CD14-positive monocyte (primary cell): ENCODE data around the gene SPATA33. TPM values are rescaled to one million over a fixed set of nuclear protein-coding genes. Genes with fewer than 3 reads are reported as not detected.
A peak's percentile ranks its signal among the peaks of the same experiment; 100 is the strongest.

Source experiments
- DNase-seq, 3 donors: peaks; one replicate each; pipeline ENCODE4 v3.0.0-alpha.2; 2011 to 2022
- H2AFZ ChIP-seq: 2 replicates; pipeline ENCODE4 v1.6.0; 2012; ENCODE audit warnings: mild to moderate bottlenecking, low read depth, low read length, inconsistent platforms; ENCODE audit not compliant: insufficient read depth, poor library complexity, severe bottlenecking
- H3K27ac ChIP-seq, 2 donors: 1 replicate in 1 of 2; 2 replicates in 1 of 2; pipeline ENCODE4 v1.5.1; 2012 to 2013; ENCODE audit warnings: low read length in 2 of 2, control low read depth in 1 of 2, inconsistent platforms in 1 of 2, low read depth in 1 of 2, mild to moderate bottlenecking in 1 of 2
- H3K27me3 ChIP-seq, 2 donors: one replicate each; pipeline versions ENCODE4 v1.6.0 to v1.6.1; 2011 to 2013; ENCODE audit warnings: low read length in 2 of 2; ENCODE audit not compliant: control insufficient read depth in 2 of 2, insufficient read depth in 2 of 2
- H3K36me3 ChIP-seq, 2 donors: replicated peaks in 1 of 2; 1 replicate in 1 of 2; 2 replicates in 1 of 2; pipeline versions ENCODE4 v1.5.1 to v1.6.1; 2012 to 2013; ENCODE audit warnings: low read length in 2 of 2, control low read depth in 1 of 2, inconsistent platforms in 1 of 2, mild to moderate bottlenecking in 1 of 2; ENCODE audit not compliant: insufficient read depth in 2 of 2, control insufficient read depth in 1 of 2
- H3K4me1 ChIP-seq, 2 donors: 1 replicate in 1 of 2; 2 replicates in 1 of 2; pipeline versions ENCODE4 v1.5.1 to v1.6.1; 2012 to 2013; ENCODE audit warnings: low read length in 2 of 2, control low read depth in 1 of 2, inconsistent platforms in 1 of 2, mild to moderate bottlenecking in 1 of 2, moderate library complexity in 1 of 2; ENCODE audit not compliant: insufficient read depth in 2 of 2, control insufficient read depth in 1 of 2
- H3K4me2 ChIP-seq: replicated peaks from 2 replicates; pipeline ENCODE3; 2012; ENCODE audit warnings: low read length, moderate library complexity, mild to moderate bottlenecking; ENCODE audit not compliant: poor library complexity, severe bottlenecking; ENCODE audit errors: extremely low read depth
- H3K4me3 ChIP-seq, 3 experiments: fragments of 200-600 bp in 1 of 3; sonication (generic) in 1 of 3; replicated peaks in 1 of 3; 1 replicate in 2 of 3; 2 replicates in 1 of 3; pipeline ENCODE4 v1.5.1; 2011 to 2013; ENCODE audit warnings: low read length in 3 of 3, mild to moderate bottlenecking in 3 of 3, control low read depth in 2 of 3, low read depth in 2 of 3, inconsistent platforms in 1 of 3, moderate library complexity in 1 of 3
- H3K79me2 ChIP-seq: 2 replicates; pipeline ENCODE4 v1.6.0; 2012; ENCODE audit warnings: mild to moderate bottlenecking, control low read depth, inconsistent platforms, low read length, moderate library complexity; ENCODE audit not compliant: insufficient read depth
- H3K9ac ChIP-seq: 2 replicates; pipeline ENCODE4 v1.6.0; 2017; ENCODE audit warnings: low read length, mild to moderate bottlenecking; ENCODE audit not compliant: insufficient read depth, poor library complexity, severe bottlenecking
- H3K9me3 ChIP-seq, 2 donors: replicated peaks in 1 of 2; 1 replicate in 1 of 2; 2 replicates in 1 of 2; pipeline versions ENCODE4 v1.5.1 to v1.6.1; 2012 to 2013; ENCODE audit warnings: low read length in 2 of 2, control low read depth in 1 of 2; ENCODE audit not compliant: control insufficient read depth in 1 of 2, insufficient read depth in 1 of 2
- H4K20me1 ChIP-seq: 2 replicates; pipeline ENCODE4 v1.6.0; 2012; ENCODE audit warnings: mild to moderate bottlenecking, low read length, control low read depth, moderate library complexity; ENCODE audit not compliant: insufficient read depth
- H3K27ac Mint-ChIP-seq, 7 donors: one replicate each; pipeline ENCODE4 v1.8.0; 2020; ENCODE audit warnings: mild to moderate bottlenecking in 7 of 7, mixed read lengths in 7 of 7, moderate library complexity in 6 of 7, inconsistent platforms in 2 of 7
- H3K27me3 Mint-ChIP-seq, 3 donors: one replicate each; pipeline ENCODE4 v1.8.0; 2021 to 2022; ENCODE audit warnings: low read depth in 3 of 3, mild to moderate bottlenecking in 3 of 3, mixed read lengths in 3 of 3, moderate library complexity in 3 of 3, inconsistent platforms in 1 of 3
- H3K36me3 Mint-ChIP-seq, 2 donors: one replicate each; pipeline ENCODE4 v1.8.0; 2020; ENCODE audit warnings: mixed read lengths in 2 of 2, inconsistent platforms in 1 of 2, mild to moderate bottlenecking in 1 of 2
- H3K4me1 Mint-ChIP-seq: one replicate; pipeline ENCODE4 v1.8.0; 2020; ENCODE audit warnings: mild to moderate bottlenecking, mixed read lengths
- H3K4me3 Mint-ChIP-seq, 2 donors: one replicate each; pipeline ENCODE4 v1.8.0; 2020; ENCODE audit warnings: mild to moderate bottlenecking in 2 of 2, mixed read lengths in 2 of 2, moderate library complexity in 1 of 2
- H3K9me3 Mint-ChIP-seq, 7 donors: one replicate each; pipeline ENCODE4 v1.8.0; 2020 to 2022; ENCODE audit warnings: mixed read lengths in 7 of 7, mild to moderate bottlenecking in 6 of 7, moderate library complexity in 6 of 7, inconsistent platforms in 2 of 7
- WGBS: methylation state at CpG from one replicate; pipeline ENCODE4 v1.1.5; 2013; ENCODE audit warnings: missing lambda C conversion rate; ENCODE audit not compliant: insufficient coverage; 5-methylcytosine and 5-hydroxymethylcytosine counted together
- intact Hi-C, 2 donors: fragments of 100-400 bp; cut with micrococcal nuclease; formaldehyde crosslinking; loops; one replicate each; pipeline versions ENCODE4 v1.15.0 to v1.15.1; 2023
- polyA plus RNA-seq, 3 donors: library from polyadenylated mRNA; depleted of rRNA in 1 of 3; unstranded in 2 of 3; stranded (reverse) in 1 of 3; fragments of 300-500 nt in 2 of 3; fragments of >200 nt in 1 of 3; fragmentation: Illumina TruSeq in 2 of 3; gene quantifications; 1 replicate in 2 of 3; 2 replicates in 1 of 3; pipeline ENCODE4 v1.2.3, GENCODE V29; 2012 to 2021
- TF ChIP-seq, protein P1 (sequence below): fragments of 200-600 bp; IDR thresholded peaks from one replicate; pipeline ENCODE4 v1.8.0; 2022; ENCODE audit warnings: antibody characterized with exemption, mild to moderate bottlenecking

The SPATA33 gene
- polyA plus RNA-seq, 3 donors, result 1.4 to 3.5 (median 1.8) TPM

GRCh38 chr16:89691986-89692569 lies 34.4 kb downstream of the SPATA33 start:
- intact Hi-C loops, result no loop called here
- 98% methylated on average over 13 of the region's 13 CpGs for WGBS

DNA sequence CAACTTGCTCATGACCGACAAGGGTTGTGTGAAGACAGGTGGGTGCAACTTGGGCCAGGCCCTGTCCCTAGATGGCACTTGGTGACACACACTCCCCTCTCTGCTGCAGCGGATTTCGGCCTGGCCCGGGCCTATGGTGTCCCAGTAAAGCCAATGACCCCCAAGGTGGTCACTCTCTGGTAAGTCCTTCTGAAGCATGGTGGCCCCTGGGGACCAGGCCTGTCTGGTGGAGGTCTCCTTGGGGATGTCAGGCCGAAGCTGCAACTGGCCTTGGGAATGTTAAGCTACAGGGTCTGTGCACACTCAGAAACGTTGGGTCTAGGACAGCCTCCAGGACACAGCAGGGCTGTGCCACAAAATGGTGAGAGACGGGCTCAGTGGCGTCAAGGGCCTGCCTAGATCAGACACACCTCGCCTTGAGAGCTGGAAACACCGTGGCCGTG lies 35.7 kb downstream of the SPATA33 start:
- peaks cover 0 to 3% (median 2%) of the 10 kb centered on the region in 3 donors for H3K27me3 Mint-ChIP-seq
- H3K4me3 Mint-ChIP-seq, result no peak overlapping the region
- Histone ChIP-seq H3K27ac (no peak overlapping the region), H3K9ac (no peak overlapping the region), H3K4me3 (no peak overlapping the region), H2AFZ (no peak overlapping the region), H3K79me2 (peaks cover 10% of the 10 kb centered on the region), H3K36me3 (peaks cover 57 to 73% of the 10 kb centered on the region in 2 donors), H3K27me3 (no peaks in the 10 kb centered on the region), H3K4me2 (no peak overlapping the region), H3K4me1 (no peaks in the 10 kb centered on the region), H3K9me3 (no peaks in the 10 kb centered on the region), H4K20me1 (peaks cover 31% of the 10 kb centered on the region)
- intact Hi-C loops, result no loop called here
- WGBS, result 94% methylated on average over 10 of the region's 11 CpGs
- peak in 1 of 3 donors; percentile 4 for DNase-seq
- no peaks in the 10 kb centered on the region for H3K9me3 Mint-ChIP-seq
- peaks cover 42 to 69% of the 10 kb centered on the region in 2 donors for H3K36me3 Mint-ChIP-seq
- TF ChIP-seq, protein P1, sequence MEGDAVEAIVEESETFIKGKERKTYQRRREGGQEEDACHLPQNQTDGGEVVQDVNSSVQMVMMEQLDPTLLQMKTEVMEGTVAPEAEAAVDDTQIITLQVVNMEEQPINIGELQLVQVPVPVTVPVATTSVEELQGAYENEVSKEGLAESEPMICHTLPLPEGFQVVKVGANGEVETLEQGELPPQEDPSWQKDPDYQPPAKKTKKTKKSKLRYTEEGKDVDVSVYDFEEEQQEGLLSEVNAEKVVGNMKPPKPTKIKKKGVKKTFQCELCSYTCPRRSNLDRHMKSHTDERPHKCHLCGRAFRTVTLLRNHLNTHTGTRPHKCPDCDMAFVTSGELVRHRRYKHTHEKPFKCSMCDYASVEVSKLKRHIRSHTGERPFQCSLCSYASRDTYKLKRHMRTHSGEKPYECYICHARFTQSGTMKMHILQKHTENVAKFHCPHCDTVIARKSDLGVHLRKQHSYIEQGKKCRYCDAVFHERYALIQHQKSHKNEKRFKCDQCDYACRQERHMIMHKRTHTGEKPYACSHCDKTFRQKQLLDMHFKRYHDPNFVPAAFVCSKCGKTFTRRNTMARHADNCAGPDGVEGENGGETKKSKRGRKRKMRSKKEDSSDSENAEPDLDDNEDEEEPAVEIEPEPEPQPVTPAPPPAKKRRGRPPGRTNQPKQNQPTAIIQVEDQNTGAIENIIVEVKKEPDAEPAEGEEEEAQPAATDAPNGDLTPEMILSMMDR, result no peak
- H3K4me1 Mint-ChIP-seq, result no peaks in the 10 kb centered on the region
- H3K27ac Mint-ChIP-seq, result no peak overlapping the region

More at GRCh38 chr16:89691986-89692569, 34.4 kb downstream of the SPATA33 start:
- Mint-ChIP-seq H3K9me3 (no peaks in the 10 kb centered on the region), H3K27ac (no peak overlapping the region), H3K4me3 (no peak overlapping the region), H3K27me3 (peaks cover 0 to 3% (median 0%) of the 10 kb centered on the region in 3 donors), H3K4me1 (peaks cover 7% of the 10 kb centered on the region), H3K36me3 (peaks cover 42 to 69% of the 10 kb centered on the region in 2 donors)
- Histone ChIP-seq H3K79me2 (peaks cover 22% of the 10 kb centered on the region), H2AFZ (no peak overlapping the region), H3K9me3 (no peaks in the 10 kb centered on the region), H3K4me2 (no peak overlapping the region), H3K4me3 (no peak overlapping the region), H3K36me3 (peaks cover 54 to 66% of the 10 kb centered on the region in 2 donors), H3K4me1 (peaks cover 8% of the 10 kb centered on the region in 2 donors), H3K27ac (no peak overlapping the region), H3K27me3 (no peaks in the 10 kb centered on the region), H3K9ac (no peak overlapping the region), H4K20me1 (peaks cover 19% of the 10 kb centered on the region)
- TF ChIP-seq, protein P1, result no peak
- DNase-seq, result no peak
